Measurements from ENCODE around the gene OR10A6. TPM values are rescaled to one million over a fixed set of nuclear protein-coding genes. Genes with fewer than 3 reads are reported as not detected.

The OR10A6 gene
- total RNA-seq, 3 donors from 2014 or later (not counting 1 experiment from before 2014, with no cell fraction given), result not detected

GRCh38 chr11:7889985-7890384 lies 41.1 kb downstream of the OR10A6 start:
- ATAC-seq (no peak), DNase-seq (no peak)
- Histone ChIP-seq H3K27me3 (ENCODE audit: control insufficient read depth, insufficient read depth, low read length) (no peaks in the 10 kb centered on the region), H3K4me3 (ENCODE audit: low read length) (no peak overlapping the region), H3K27ac (ENCODE audit: low read length) (no peak overlapping the region), H3K4me1 (ENCODE audit: control insufficient read depth, insufficient read depth, low read length) (no peaks in the 10 kb centered on the region), H3K36me3 (ENCODE audit: control insufficient read depth, insufficient read depth, low read length) (no peaks in the 10 kb centered on the region), H3K9me3 (ENCODE audit: control insufficient read depth, insufficient read depth, low read length) (no peaks in the 10 kb centered on the region)
- intact Hi-C loops (cut with micrococcal nuclease), result no loop called here
- TF ChIP-seq, protein P1, sequence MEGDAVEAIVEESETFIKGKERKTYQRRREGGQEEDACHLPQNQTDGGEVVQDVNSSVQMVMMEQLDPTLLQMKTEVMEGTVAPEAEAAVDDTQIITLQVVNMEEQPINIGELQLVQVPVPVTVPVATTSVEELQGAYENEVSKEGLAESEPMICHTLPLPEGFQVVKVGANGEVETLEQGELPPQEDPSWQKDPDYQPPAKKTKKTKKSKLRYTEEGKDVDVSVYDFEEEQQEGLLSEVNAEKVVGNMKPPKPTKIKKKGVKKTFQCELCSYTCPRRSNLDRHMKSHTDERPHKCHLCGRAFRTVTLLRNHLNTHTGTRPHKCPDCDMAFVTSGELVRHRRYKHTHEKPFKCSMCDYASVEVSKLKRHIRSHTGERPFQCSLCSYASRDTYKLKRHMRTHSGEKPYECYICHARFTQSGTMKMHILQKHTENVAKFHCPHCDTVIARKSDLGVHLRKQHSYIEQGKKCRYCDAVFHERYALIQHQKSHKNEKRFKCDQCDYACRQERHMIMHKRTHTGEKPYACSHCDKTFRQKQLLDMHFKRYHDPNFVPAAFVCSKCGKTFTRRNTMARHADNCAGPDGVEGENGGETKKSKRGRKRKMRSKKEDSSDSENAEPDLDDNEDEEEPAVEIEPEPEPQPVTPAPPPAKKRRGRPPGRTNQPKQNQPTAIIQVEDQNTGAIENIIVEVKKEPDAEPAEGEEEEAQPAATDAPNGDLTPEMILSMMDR (IDR thresholded peaks at IDR 0.05), result no peak
- peaks cover 0 to 36% of the 10 kb centered on the region in 2 donors for H3K27me3 Mint-ChIP-seq (ENCODE audit: low read depth in 2 of 2)
- no peaks in the 10 kb centered on the region for H3K36me3 Mint-ChIP-seq
- no peaks in the 10 kb centered on the region for H3K9me3 Mint-ChIP-seq
- no peak overlapping the region for H3K27ac Mint-ChIP-seq
- 40% methylated on average over 5 of the region's 5 CpGs for WGBS (ENCODE audit: insufficient coverage)
- H3K4me3 Mint-ChIP-seq, result no peak overlapping the region
- H3K4me1 Mint-ChIP-seq, result no peaks in the 10 kb centered on the region

DNA sequence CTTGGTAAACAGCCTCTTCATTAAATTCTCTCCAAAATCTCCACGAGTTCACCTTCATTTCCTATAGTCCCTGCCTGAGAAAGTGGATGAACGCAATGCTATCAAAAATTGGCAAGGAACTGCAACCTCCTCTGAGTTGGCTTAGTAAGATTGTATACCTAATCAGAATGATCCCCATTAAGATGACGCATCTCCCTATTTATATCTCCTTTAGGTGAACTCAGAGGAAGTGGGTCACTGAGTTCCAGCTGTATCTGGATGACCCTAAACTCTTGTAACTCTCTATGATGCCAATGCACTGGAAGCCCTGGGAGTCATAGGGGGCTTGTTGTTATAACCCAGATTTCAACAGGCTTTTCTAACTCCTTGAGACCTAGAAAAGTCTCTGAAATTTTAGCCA lies 48.2 kb downstream of the OR10A6 start:
- 72% methylated on average over 2 of the region's 3 CpGs for WGBS (ENCODE audit: insufficient coverage)
- H3K4me3 ChIP-seq (ENCODE audit: low read length), result no peak overlapping the region
- no peaks in the 10 kb centered on the region for H3K27me3 ChIP-seq (ENCODE audit: control insufficient read depth, insufficient read depth, low read length)
- intact Hi-C loops (cut with micrococcal nuclease), result no loop called here
- Mint-ChIP-seq H3K9me3 (no peaks in the 10 kb centered on the region), H3K36me3 (no peaks in the 10 kb centered on the region), H3K4me1 (no peaks in the 10 kb centered on the region), H3K27me3 (ENCODE audit: low read depth in 2 of 2) (peaks cover 0 to 18% of the 10 kb centered on the region in 2 donors), H3K27ac (no peak overlapping the region), H3K4me3 (no peak overlapping the region)
- ATAC-seq (no peak), DNase-seq (no peak)
- TF ChIP-seq, protein P1 (IDR thresholded peaks at IDR 0.05), result no peak
- no peaks in the 10 kb centered on the region for H3K36me3 ChIP-seq (ENCODE audit: control insufficient read depth, insufficient read depth, low read length)
- no peaks in the 10 kb centered on the region for H3K4me1 ChIP-seq (ENCODE audit: control insufficient read depth, insufficient read depth, low read length)
- no peaks in the 10 kb centered on the region for H3K9me3 ChIP-seq (ENCODE audit: control insufficient read depth, insufficient read depth, low read length)
- no peak overlapping the region for H3K27ac ChIP-seq (ENCODE audit: low read length)

Other genes starting within 250 kb of the OR10A6 start
- not detected for gene OVCH2, start 224.8 kb downstream of the OR10A6 start, total RNA-seq
- gene OR5P2, start 134.3 kb downstream of the OR10A6 start, total RNA-seq, result not detected
- gene OR5P3, start 100.4 kb downstream of the OR10A6 start, total RNA-seq, result not detected
- gene OR10A3, start 10.4 kb upstream of the OR10A6 start, total RNA-seq, result not detected
- not detected for gene NLRP10, start 34.2 kb upstream of the OR10A6 start, total RNA-seq
- gene EIF3F, start 56.1 kb upstream of the OR10A6 start, total RNA-seq, result 100 to 1,000 TPM; 232 to 250 (median 247) TPM
- not detected for gene TUB, start 149.9 kb upstream of the OR10A6 start, total RNA-seq
- gene RIC3, start 237.8 kb upstream of the OR10A6 start, total RNA-seq, result 1 to 10 TPM; 3.5 to 4.7 (median 3.6) TPM

Data from natural killer cell (primary cell).